A549 (cell line): ENCODE results near the gene DLG2.

ENCODE experiments used
- CEBPB ChIP-seq, 2 experiments: fragments of >200 bp in 1 of 2; sonication (Bioruptor Twin) in 1 of 2; formaldehyde crosslinking in 1 of 2; IDR thresholded peaks; 2 replicates each; pipeline ENCODE4 v1.6.1; 2012 to 2016
- CTCF ChIP-seq: fragments of >200 bp; sonication (Bioruptor Twin); formaldehyde crosslinking; IDR thresholded peaks from 3 replicates; pipeline ENCODE4 v1.5.1; 2016
- E2F6 ChIP-seq: IDR thresholded peaks from 2 replicates; pipeline ENCODE4 v1.6.1; 2012; ENCODE audit warnings: low read depth, borderline replicate concordance
- EP300 ChIP-seq, 2 experiments: fragments of >200 bp; sonication (Bioruptor Twin); formaldehyde crosslinking; IDR thresholded peaks; 2 replicates in 1 of 2; 3 replicates in 1 of 2; pipeline ENCODE4 v1.6.1; 2016 to 2017
- JUN ChIP-seq, 2 experiments: fragments of >200 bp; sonication (Bioruptor Twin); formaldehyde crosslinking; IDR thresholded peaks; 2 replicates in 1 of 2; 3 replicates in 1 of 2; pipeline ENCODE4 v1.6.1; 2016 to 2017
- PBX3 ChIP-seq: IDR thresholded peaks from 2 replicates; pipeline ENCODE4 v1.6.1; 2012
- POLR2A ChIP-seq: IDR thresholded peaks from 2 replicates; pipeline ENCODE4 v1.6.1; 2012; ENCODE audit warnings: mild to moderate bottlenecking, low read length
- REST ChIP-seq: fragments of 200-600 bp; sonication (generic); IDR thresholded peaks from 2 replicates; pipeline ENCODE4 v1.6.1; 2016; ENCODE audit warnings: antibody characterized with exemption, mild to moderate bottlenecking, moderate library complexity
- RFX5 ChIP-seq: fragments of 450-650 bp; IDR thresholded peaks from 2 replicates; pipeline ENCODE4 v1.7.1; 2014; ENCODE audit warnings: antibody characterized with exemption, mild to moderate bottlenecking, moderate library complexity
- USF2 ChIP-seq: fragments of 450-650 bp; IDR thresholded peaks from 2 replicates; pipeline ENCODE4 v1.6.1; 2014; ENCODE audit warnings: antibody characterized with exemption

- TF ChIP-seq CEBPB (IDR thresholded peaks at IDR 0.05), result no peak
- no peak for TF ChIP-seq JUN (IDR thresholded peaks at IDR 0.05)
- no peak for TF ChIP-seq POLR2A
- no peak for TF ChIP-seq CTCF
- no peak for TF ChIP-seq REST
- TF ChIP-seq PBX3, result no peak
- no peak for TF ChIP-seq RFX5
- TF ChIP-seq EP300 (IDR thresholded peaks at IDR 0.05), result no peak
- TF ChIP-seq E2F6, result no peak
- no peak for TF ChIP-seq USF2
Measured at GRCh38 chr11:85634747-85635146, 7.6 kb upstream of the DLG2 start.
